Hepatocyte (in vitro differentiated cells): ENCODE data around the gene MCCD1.

Experiments
- CTCF ChIP-seq: fragments of 200-600 bp; sonication (generic); IDR thresholded peaks from 2 replicates; pipeline ENCODE4 v1.5.1; 2016; ENCODE audit warnings: antibody characterized with exemption, mild to moderate bottlenecking; ENCODE audit not compliant: poor library complexity
- EZH2 ChIP-seq: fragments of 200-600 bp; sonication (generic); IDR thresholded peaks from 2 replicates; pipeline ENCODE4 v1.6.1; 2016; ENCODE audit warnings: antibody characterized with exemption, mild to moderate bottlenecking, borderline replicate concordance

GRCh38 chr6:31489086-31489485 is 39.7 kb upstream of the MCCD1 start:
- TF ChIP-seq CTCF (no peak), EZH2 (no peak)
